NCI-H82 treated with DMSO at 0.1 percent for 48 hours (cell line): ENCODE results near the gene SPRED2.
A peak's percentile ranks its signal among the peaks of the same experiment; 100 is the strongest.

ENCODE experiments used
- DNase-seq: peaks from one replicate; lab custom pipeline; 2025; ENCODE audit not compliant: unreplicated experiment; lab: John Stamatoyannopoulos, UW

The SPRED2 gene

DNA sequence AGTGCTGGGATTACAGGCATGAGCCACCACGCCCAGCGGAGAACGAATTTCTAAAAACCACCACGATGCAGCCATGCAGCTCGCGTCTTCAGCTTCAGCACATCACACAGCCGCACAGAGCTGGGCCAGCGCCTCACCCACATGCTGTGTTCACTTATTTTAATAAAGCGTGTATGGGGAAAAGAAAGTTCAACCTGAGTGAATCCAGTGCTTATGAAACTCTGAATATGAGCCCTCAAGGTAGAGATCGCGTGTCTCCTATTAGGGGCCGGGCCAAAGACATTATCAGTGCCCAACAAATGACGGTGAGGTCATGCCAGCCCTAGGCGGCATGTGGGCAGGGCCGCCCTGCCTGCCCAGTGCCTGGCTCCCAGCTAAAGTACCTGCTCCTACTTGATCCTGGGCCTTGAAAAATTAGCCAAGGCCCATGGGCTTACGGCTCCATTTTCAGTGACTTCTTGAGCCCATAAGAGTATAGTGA, 44.3 kb downstream of the SPRED2 start:
- no peak for DNase-seq

DNA sequence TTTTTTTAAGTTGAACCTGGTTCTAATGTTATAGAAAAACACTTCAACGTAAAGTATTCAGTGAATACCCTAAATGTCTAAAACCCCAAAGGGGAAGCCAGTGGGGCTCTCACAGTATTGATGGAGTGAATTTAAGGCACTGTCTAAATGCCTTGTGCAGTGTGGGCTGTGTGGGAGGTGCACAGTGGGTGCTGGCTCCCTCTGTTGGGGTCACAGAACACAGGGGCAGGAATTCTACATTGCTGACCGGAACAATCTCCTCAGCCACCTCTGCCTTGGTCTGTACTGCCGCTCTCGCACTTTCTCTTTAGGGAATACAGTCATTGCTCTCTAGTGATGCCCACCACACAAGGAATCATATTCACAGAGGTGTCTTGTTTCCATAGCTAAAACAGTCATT, 45.4 kb downstream of the SPRED2 start:
- DNase-seq, result no peak

GRCh38 chr2:65386344-65386743, 46.1 kb downstream of the SPRED2 start:
- DNase-seq, result no peak

DNA sequence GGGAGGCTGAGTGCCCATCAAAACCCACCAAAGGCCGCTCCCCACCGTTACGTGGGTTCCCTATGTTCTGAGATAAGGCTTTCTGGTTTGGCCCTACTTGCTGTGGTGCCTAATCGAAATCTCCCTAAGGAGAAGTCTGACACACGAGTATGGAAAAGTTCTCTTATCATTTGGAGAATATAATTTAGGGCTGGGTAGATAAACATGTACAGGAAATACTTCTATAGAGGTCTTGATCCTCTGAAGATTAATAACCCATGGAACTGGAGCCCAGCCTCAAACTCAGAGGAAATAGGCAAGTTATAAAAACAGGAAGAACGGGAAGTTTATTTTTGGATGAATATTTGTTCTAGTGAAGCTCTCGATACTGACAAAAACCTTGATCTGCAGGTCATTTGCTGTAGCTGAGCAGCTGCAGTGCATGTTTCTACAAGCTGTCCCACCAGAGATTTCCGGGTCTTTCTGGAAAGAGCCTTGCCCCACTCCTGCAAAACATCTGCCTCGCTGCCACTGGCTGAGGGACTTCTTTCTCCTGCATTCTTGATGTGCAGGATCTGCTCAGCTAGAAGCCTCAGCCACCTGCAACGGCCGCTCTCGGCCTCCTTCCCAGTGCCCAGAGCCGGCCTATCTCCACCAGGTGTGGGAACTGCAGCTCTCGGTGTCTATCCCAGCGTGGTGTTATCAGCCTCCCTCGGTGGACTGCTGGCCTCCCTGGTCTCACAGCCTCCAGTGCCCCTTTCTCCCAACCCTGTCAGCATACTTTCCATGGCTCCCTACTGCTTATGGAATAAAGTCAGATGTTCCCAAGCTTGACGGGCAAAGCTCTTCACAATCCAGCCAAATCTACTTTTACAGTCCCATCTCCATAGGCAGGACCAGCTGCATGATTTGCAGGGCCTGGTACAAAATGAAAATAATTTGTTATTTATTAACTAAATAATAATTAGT, 48.6 kb downstream of the SPRED2 start:
- no peak for DNase-seq

DNA sequence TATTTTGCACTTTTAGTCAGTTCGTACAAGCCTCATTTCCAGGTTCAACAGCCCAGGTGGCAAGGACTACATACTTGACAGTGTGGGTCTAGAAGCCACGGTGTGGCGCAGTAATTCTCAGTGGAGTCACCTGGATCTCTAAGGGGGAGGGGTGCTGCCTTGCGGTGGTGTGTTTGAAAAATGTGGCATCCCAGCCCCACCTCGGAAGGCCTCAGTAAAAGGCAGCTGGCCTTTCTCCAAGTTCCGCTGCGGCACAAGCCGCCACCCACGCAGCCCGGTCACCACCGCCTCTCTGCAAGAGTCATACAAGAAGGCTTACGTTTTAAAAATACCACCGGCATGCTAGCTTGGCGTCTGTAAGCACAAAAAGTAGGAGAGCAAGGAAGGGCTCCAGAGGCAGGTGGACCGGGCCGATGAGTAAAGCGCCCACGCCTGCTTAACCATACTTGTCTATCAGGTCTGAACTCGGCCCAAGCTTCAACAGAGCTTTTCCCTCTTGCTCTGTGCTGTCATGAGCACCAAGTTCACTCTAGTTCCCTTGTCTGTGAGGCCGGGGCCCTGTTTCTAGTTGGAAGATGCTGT, 49.5 kb downstream of the SPRED2 start:
- DNase-seq, result no peak

DNA sequence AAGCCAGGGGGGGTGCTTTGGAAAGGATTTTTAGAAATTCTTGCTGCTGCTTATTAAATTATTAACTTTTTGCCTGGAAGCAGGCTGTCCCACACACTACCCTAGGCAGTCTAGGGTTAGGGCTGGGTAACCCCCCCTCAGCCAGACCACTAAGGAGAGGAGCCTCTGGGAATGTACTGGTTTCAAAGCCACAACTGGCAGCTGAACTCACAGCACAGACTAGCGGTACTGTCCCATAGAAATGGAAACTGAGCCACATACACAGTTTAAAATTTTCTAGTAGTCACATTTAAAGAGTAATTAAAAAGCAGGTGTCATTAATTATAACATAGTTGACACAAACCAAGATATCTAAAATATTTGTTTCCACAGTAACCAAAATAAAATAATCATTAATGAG, 50.1 kb downstream of the SPRED2 start:
- no peak for DNase-seq

GRCh38 chr2:65381607-65382051, 50.8 kb downstream of the SPRED2 start:
- no peak for DNase-seq

DNA sequence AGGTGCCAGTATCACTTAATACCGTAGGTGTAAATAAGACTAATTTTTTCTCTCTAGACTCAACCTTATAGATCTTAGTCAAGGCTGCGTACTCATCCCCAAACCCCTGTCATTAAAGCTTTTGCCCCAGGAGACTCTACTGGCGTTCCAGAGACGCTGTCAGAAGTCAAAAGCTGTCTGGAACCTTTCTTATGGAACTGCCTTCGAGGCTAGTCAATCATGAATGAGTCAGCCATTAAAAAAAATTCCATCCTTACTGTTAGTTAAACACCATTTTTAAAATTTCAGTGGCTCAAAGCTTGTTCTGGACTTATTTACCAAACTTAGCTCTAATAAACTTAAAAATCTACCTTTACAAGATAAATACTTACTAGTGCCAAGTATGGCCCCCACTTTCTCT, 52.1 kb downstream of the SPRED2 start:
- DNase-seq, result no peak

DNA sequence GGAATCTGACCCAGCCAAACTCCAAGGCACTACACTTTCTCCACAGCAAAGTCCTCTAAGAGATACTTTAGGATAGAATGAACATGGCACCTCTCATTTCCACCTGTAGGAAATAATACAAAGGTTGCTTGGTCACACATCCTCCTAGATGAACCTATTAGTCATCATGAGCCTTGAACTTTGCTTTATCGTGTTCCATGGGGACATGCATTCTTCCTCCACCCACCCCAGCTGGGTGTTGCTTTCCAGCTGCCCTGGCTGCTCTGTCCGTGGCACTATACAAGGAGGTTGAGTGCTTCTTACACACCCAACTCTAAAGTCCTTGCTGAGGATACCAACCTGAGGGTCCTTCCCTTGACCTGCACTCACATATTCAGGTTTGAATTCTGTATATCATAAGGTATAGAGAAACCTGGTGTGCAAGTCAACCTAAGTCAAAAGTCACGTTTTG, 52.7 kb downstream of the SPRED2 start:
- DNase-seq, result no peak

- DNase-seq, result no peak
Observed at GRCh38 chr2:65379223-65379622, 53.2 kb downstream of the SPRED2 start.

GRCh38 chr2:65378290-65378689, 54.1 kb downstream of the SPRED2 start:
- no peak for DNase-seq

DNA sequence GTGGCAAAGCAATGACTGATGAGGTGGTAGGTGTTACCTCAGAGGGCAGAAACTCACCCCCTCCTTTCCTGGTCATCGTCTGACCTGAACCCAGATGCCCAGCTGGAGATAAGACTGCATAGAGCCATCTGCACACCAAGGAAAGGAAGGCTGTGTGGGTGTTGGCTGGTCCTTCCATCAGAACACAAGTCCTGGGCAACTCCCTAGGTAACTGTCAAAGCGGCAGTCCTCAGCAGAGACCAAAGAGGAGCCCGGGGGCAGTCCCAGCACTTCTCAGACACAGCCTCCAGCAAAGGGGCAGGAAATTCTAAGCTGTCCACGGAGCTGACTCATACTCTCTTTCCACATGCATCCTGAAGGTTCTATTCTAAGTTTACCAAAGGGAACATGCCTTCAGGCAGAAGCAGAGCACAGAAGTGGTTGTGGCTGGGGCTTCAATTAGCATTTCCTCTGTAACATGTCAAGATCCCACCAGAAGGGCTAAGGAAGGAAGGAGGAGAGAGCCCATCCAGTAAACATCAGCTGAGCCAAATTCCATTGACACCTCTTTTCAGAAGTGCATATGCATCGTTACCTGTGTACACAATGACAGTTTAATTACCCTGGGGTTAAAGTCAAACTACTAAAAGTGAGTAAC, 54.7 kb downstream of the SPRED2 start:
- no peak for DNase-seq

- no peak for DNase-seq
Observed at GRCh38 chr2:65375723-65376122, 56.7 kb downstream of the SPRED2 start.

- DNase-seq, result no peak
Observed at GRCh38 chr2:65374999-65375398, 57.4 kb downstream of the SPRED2 start.

DNA sequence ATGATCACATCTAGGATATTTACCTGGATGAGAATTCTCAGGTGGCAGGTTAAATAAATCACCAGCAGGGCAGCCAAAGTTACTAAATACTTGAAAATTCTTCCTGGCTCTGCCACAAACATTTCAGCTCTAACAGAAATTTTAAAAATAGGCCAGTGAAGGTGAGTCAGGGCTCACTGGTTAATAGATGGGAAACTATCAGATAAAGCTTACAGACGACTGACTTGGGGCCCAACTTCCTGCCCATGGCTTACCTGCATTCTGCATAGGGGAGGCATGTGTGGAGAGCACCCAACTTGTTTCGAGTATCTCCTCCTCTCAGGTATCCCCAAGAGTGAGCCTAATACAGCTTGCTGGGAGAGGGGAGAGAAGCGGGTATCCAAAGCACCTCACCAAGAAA, 57.8 kb downstream of the SPRED2 start:
- DNase-seq, result no peak

GRCh38 chr2:65373365-65373918, 59.0 kb downstream of the SPRED2 start:
- DNase-seq, result no peak

- DNase-seq, result peak; percentile 78
Observed at GRCh38 chr2:65372619-65373018, 59.8 kb downstream of the SPRED2 start.

GRCh38 chr2:65371074-65371434, 61.3 kb downstream of the SPRED2 start:
- DNase-seq, result no peak

DNA sequence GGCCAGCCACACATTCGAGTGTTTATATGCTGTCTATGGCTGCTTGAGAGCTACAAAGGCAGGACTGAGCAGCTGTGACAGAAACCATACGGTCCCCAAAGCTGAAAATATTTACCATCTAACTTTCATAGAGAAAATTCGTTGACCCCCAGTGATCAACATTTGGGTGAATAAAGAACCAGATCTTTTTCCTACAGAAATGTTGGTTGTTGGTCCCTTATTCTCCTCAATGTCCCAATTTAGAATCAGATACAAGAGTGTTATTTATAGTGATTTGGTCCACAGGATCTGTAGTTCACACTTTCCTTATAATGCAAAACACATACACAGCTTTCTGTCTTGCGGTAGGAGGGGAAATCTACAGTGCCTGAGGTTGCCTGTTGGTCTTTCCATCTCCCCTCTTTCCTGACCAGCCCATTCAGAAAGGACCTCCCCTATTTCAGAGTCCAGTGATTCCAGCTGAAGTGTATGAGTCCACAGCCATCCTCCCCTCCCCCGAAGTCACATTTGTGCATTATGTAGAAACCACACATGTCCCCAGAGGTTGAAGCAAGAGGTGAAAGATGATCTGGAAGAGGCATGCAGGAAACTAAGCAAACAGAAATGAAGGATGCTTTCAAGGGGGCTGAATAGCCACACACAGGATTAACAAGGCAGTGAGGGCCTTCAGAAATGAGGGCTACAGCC, 61.9 kb downstream of the SPRED2 start:
- no peak for DNase-seq

GRCh38 chr2:65369980-65370379, 62.4 kb downstream of the SPRED2 start:
- no peak for DNase-seq

DNA sequence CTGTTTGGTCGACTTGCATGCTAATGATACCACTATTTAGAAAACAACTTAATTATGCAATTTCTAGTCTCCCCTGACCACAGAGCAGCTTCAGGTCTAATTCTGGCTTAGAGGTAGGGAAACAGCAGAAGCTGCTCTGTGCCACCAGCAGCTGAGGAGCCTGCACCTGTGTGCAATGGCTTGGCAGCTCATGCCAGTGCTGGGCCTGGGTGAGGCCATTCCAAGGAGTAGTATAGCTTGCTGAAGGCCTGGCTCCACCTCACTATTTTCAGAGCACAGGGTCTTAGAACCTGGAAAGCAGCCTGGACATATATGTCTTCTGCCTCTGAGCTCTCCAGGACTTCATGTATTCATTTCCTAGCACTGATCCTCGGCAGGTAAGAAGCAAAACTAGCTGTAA, 62.8 kb downstream of the SPRED2 start:
- DNase-seq, result no peak
